Posterior vena cava (tissue), 2 donors: ENCODE data around the gene ANKRD11. TPM values are rescaled to one million over a fixed set of nuclear protein-coding genes. Genes with fewer than 3 reads are reported as not detected.

Experiments
- DNase-seq: peaks from one replicate; pipeline ENCODE4 v3.0.0-alpha.2; 2020; ENCODE audit warnings: low spot score
- intact Hi-C, 2 donors: fragments of 100-400 bp; cut with DNase I; formaldehyde crosslinking; loops; one replicate each; pipeline versions ENCODE4 v1.14.1 to v1.14.2; 2022 to 2023
- long read RNA-seq, 2 donors: library from polyadenylated mRNA; unstranded; transcript quantifications; one replicate each; pipeline ENCODE4 v2.0.0, GENCODE V29; 2020 to 2021
- total RNA-seq, 2 donors: library from RNA; stranded (reverse); fragmentation: NEBNext Ultra II Directional; extraction: Animal tissue kit (Norgen Biotek cat#: 25700); gene quantifications; one replicate each; pipeline ENCODE4 v1.2.1, GENCODE V29; 2021
- donor health status: DM: yes; HTN: yes; CAD: no.
- donor health status: DM: yes; HTN: yes; CAD: no.

Gene ANKRD11
- total RNA-seq: 100 to 1,000 TPM in 1 of 2 donors, 10 to 100 TPM in 1; 95.0 to 110 TPM
- long read RNA-seq, donor 1, partial matches to known transcripts: 24 of 57 reads
- long read RNA-seq, donor 1, other reads (novel, unspliced or antisense): 31 of 57 reads
- long read RNA-seq, donor 2, partial matches to known transcripts: 23 of 52 reads
- long read RNA-seq, donor 2, other reads (novel, unspliced or antisense): 27 of 52 reads

DNA sequence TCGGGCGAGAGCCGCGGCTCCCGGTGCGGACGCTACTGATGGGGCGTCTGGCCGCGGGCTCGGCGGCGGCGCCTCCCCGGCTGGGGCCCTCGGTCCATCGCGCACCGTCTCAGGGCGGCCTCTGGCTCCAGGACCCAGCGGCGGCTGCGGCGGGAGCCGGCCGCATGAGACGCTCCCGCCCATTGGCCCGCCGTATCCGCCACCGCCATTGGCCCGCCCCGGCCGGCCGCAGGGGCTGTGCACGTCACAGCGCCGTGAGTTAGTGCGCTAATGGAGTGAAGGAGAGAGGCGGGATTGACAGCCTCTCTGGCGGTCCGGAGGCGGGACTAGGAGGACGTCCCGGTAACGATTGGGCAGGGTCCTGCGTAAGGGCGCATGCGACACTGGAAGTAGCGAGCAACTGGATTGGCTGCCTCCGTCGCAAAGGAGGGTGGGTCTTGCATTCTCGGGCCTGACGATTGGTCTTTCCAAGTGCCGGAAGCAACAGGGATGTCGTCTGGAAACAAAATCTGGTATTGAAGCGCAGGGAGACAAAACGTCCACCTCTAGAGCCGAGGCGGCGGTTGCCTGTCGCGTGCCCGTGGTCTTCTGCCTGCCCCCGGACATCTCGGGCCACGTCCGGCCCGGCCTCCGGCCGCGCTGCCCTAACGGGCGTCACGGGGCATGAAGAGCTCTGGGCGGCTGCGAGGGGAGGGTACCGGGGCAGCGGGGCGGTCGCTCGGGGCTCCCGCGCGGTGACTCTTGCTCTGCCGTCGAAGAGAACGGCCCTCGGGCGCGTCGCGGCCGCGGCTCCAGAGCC is at the start of gene ANKRD11:
ANKRD11 (minus strand) TSS at position 123 of the 799 bp plus-strand sequence. CDS start 173,542 bp downstream, outside the sequence.
- peak; percentile 100 for DNase-seq
- intact Hi-C loops: no loop called here

GRCh38 chr16:89538286-89538685 is 47.9 kb upstream of the ANKRD11 start:
- intact Hi-C loops: no loop called here
- DNase-seq: no peak

DNA sequence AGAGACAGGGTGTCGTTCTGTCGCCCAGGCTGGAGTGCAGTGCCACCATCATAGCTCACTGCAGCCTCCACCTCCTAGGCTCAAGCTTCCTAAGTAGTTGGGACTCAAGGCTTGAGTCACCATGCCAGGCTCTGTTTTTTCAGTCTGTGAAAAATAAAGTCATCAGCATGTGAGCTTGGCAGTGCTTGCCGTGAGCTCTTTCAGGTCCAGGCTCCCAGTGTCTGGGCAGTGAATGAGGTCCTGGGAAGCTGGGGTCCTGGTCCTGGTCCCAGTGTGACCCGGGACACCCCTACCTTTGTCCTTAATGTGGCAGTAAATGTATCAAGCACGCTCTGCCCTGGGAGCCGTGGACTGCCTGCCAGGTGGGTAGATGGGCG is 47.2 kb upstream of the ANKRD11 start:
- DNase-seq: no peak
- intact Hi-C loops: no loop called here

- intact Hi-C loops: no loop called here
- no peak for DNase-seq
These were observed 46.7 kb upstream of the ANKRD11 start for GRCh38 chr16:89536886-89537548.

DNA sequence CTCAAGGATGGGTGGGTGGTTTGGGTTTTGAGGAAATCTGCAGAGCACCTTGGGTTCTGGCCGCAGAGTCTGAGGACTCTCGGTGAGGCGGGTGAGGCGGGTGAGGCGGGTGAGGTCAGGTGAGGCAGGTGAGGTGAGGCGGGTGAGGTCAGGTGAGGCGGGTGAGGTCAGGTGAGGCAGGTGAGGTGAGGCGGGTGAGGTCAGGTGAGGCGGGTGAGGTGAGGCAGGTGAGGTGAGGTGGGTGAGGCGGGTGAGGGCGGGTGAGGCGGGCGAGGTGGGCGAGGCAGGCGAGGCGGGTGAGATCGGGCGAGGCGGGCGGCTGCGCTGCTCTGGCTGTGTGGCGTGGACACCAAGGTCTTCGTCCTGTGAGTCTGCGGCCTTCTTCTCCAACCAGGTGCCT is 46.0 kb upstream of the ANKRD11 start:
- intact Hi-C loops: no loop called here
- DNase-seq: no peak

GRCh38 chr16:89534252-89534756 is 43.9 kb upstream of the ANKRD11 start:
- DNase-seq: no peak
- intact Hi-C loops: no loop called here

DNA sequence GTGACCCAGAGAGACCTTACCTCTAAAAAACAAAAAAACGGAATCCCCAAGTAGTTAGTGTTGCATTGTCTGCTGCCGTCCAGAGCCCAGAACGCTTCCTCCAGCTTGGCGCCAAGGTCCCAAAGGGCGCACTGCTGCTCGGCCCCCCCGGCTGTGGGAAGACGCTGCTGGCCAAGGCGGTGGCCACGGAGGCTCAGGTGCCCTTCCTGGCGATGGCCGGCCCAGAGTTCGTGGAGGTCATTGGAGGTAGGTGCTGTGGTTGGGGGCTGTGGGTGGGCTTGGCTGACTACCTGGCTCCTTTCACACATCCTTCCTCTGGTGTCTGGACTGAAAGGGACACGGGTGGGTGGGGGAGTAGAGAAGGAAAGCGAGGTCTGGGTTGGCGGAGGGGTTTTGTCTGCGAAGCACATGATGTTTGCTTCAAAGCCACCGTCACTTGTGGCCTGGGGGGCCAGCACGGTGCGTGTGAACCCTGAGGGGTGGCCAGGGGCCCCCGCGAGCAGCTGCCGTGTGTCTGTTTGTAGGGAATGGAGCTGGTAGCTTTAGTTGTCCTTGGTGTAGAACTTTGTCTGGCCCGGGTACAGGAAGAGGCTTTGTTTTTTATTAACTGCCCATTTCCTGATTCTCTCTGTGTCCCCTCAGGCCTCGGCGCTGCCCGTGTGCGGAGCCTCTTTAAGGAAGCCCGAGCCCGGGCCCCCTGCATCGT is 41.6 kb upstream of the ANKRD11 start:
- intact Hi-C loops: no loop called here

GRCh38 chr16:89530401-89531381 is 40.3 kb upstream of the ANKRD11 start:
- intact Hi-C loops: no loop called here

More for the DNA sequence above, 41.6 kb upstream of the ANKRD11 start:
- DNase-seq: no peak

DNA sequence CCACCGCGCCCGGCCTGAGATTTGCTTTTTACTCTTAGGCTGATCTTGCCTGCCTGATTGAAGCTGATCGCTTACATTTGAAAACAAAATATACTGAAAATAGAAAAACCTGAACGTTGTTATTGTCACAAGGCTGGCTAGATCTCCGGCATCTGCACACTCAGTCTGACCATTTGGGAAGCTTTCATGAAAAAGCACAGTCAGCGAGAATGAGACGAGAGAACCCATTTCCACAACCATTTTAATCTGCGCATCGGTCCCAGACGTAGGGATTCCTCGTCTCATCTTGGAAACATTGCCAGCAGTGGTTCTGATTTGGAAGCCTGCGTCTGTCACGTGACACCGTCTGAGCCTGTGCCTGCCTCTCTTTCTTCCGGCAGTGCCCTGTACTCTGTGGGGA is 38.7 kb upstream of the ANKRD11 start:
- DNase-seq: no peak
- intact Hi-C loops: no loop called here

More at GRCh38 chr16:89530401-89531381, 40.3 kb upstream of the ANKRD11 start:
- no peak for DNase-seq

DNA sequence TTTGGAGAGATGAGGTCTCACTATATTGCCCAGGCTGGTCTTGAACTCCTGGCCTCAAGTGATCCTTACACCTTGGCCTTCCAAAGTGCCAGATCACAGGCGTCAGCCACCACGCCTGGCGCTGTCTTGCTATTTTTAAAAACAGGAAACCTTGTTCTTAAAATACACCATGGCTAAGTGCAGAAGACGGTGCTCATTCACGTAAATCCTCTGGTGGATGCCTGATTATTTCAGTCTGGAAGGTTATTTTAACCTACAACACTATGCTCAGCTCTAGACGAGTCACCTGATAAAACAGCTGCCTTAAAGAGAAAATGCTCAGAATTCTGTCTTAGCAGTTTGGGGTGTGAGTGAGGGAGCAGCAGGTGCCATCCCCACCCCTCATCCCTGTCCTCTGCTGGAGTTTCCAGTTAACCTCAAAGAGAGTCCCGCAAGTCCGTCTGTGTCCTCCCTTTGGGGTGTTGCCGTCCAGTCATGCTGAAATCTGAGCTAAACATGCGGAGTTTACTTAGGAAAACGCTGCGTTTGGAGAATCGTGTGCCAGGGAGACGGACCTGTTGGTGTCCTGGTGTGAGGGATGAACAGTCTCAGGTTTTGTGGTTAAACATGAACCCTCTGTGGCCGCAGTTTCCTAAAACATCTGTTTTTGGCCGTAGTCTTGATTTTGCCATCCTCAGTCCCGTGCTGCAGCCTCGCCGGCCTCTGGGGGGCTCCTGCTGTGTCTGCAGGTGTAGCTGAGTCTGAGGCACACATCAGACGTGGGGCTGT is 35.0 kb upstream of the ANKRD11 start:
- no peak for DNase-seq
- intact Hi-C loops: no loop called here

GRCh38 chr16:89523680-89524344 is 33.5 kb upstream of the ANKRD11 start:
- intact Hi-C loops: no loop called here
- DNase-seq: no peak

- DNase-seq: no peak
- intact Hi-C loops: no loop called here
These were observed 31.9 kb upstream of the ANKRD11 start for GRCh38 chr16:89522287-89522686.

DNA sequence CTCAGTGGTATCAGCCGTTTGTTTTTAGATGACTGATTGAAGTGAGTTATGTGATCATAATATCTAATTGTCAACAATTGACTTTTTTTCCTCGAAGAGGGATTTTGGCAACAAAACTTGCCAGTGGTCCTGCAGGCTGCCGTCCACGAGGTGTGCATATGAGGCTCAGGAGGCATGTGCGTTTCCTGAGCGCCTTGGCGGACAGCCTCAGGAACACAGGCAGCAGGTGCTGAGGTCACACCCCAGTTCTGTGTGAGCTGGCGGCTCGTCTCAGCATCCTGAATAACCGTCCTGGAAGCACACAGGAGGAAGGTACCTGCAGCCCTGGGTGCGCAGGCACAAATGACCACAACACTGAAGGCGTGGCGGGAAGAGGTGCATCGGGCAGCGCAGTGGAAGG is 29.5 kb upstream of the ANKRD11 start:
- DNase-seq: no peak

GRCh38 chr16:89517128-89517527 is 26.8 kb upstream of the ANKRD11 start:
- no peak for DNase-seq
- intact Hi-C loops: no loop called here

More for the DNA sequence above, 29.5 kb upstream of the ANKRD11 start:
- intact Hi-C loops: no loop called here

- intact Hi-C loops: no loop called here
These were observed 22.1 kb upstream of the ANKRD11 start for GRCh38 chr16:89512453-89512852.

DNA sequence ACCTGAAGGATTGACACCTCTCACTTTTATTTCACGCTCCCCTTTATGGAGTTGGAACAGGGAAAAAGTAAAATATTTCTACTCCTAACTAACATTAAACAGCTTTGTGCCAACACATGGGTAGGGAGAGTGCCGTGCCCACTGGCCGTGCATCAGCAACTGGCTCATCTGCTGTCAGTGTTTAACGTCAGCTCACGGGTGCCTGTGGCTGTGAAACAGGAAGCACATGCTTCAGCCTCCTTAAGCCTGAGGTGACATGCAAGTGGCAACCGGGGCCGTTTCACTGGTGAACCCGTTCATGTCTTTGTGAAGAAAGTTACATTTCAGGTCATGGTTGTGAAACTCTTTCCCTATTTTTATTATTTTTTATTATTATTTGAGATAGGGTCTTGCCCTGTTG is 21.0 kb upstream of the ANKRD11 start:
- intact Hi-C loops: no loop called here
- no peak for DNase-seq

More at GRCh38 chr16:89512453-89512852, 22.1 kb upstream of the ANKRD11 start:
- no peak for DNase-seq

GRCh38 chr16:89510526-89510925 is 20.2 kb upstream of the ANKRD11 start:
- intact Hi-C loops: no loop called here
- DNase-seq: no peak
